Testis (tissue), 3 donors: ENCODE results near the gene PTPRN2. TPM values are rescaled to one million over a fixed set of nuclear protein-coding genes. Genes with fewer than 3 reads are reported as not detected.

ENCODE experiments used
- DNase-seq: peaks from one replicate; pipeline ENCODE4 v3.0.0-alpha.2; 2019
- H3K27ac ChIP-seq, 2 donors: fragments of 200-600 bp; sonication (generic); one replicate each; pipeline ENCODE4 v1.5.1; 2019
- H3K27me3 ChIP-seq: fragments of 200-600 bp; sonication (generic); one replicate; pipeline ENCODE4 v1.5.1; 2019
- H3K36me3 ChIP-seq: fragments of 200-600 bp; sonication (generic); one replicate; pipeline ENCODE4 v1.5.1; 2017; ENCODE audit warnings: low read depth; ENCODE audit errors: missing control alignments
- H3K4me1 ChIP-seq: fragments of 200-600 bp; sonication (generic); one replicate; pipeline ENCODE4 v1.5.1; 2019
- H3K4me3 ChIP-seq, 2 donors: fragments of 200-600 bp; sonication (generic); one replicate each; pipeline ENCODE4 v1.5.1; 2017 to 2019
- H3K9me3 ChIP-seq: fragments of 200-600 bp; sonication (generic); one replicate; pipeline ENCODE4 v1.5.1; 2017
- POLR2A ChIP-seq: fragments of 450-650 bp; IDR thresholded peaks from one replicate; pipeline ENCODE4 v1.6.1; 2017; ENCODE audit warnings: antibody characterized with exemption, mild to moderate bottlenecking, moderate library complexity
- WGBS, 2 donors: methylation state at CpG; one replicate each; pipeline ENCODE4 v1.1.5; 2018; 5-methylcytosine and 5-hydroxymethylcytosine counted together
- intact Hi-C: fragments of 100-400 bp; cut with DNase I; formaldehyde crosslinking; loops from one replicate; pipeline ENCODE4 v1.15.1; 2023; ENCODE audit warnings: low total_unique reads
- polyA plus RNA-seq: library from polyadenylated mRNA; stranded (reverse); fragments of 350-450 nt; fragmentation: Illumina TruSeq; extraction: RNeasy Lipid Tissue Mini Kit (QIAGEN cat#74804); gene quantifications from one replicate; pipeline ENCODE4 v1.2.3, GENCODE V29; 2014; ENCODE audit warnings: low read depth, low replicate concordance; ENCODE audit not compliant: insufficient read depth
- total RNA-seq, 2 donors: library from RNA; depleted of rRNA; stranded (reverse); fragments of >200 nt; gene quantifications; one replicate each; pipeline ENCODE4 v1.2.3, GENCODE V29; 2016
- TF ChIP-seq, protein P1 (sequence below), 3 experiments: fragments of 450-650 bp in 2 of 3; fragments of 200-600 bp in 1 of 3; sonication (generic) in 1 of 3; IDR thresholded peaks; one replicate each; pipeline ENCODE4 v1.5.1; 2016 to 2019; ENCODE audit warnings: antibody characterized with exemption in 3 of 3, mild to moderate bottlenecking in 2 of 3, moderate library complexity in 1 of 3

Gene PTPRN2
- total and polyA plus RNA-seq, 3 donors from 2014 or later: 9.3 to 10.8 (median 9.8) TPM

- Histone ChIP-seq H3K9me3 (no peaks in the 10 kb centered on the region), H3K4me1 (peaks cover 21% of the 10 kb centered on the region), H3K36me3 (no peaks in the 10 kb centered on the region), H3K27me3 (no peaks in the 10 kb centered on the region), H3K27ac (no peak overlapping the region), H3K4me3 (no peak overlapping the region)
- WGBS, 2 donors: 50 to 55% methylated on average over 13 of the region's 13 CpGs
- DNase-seq: no peak
- TF ChIP-seq, protein P1, sequence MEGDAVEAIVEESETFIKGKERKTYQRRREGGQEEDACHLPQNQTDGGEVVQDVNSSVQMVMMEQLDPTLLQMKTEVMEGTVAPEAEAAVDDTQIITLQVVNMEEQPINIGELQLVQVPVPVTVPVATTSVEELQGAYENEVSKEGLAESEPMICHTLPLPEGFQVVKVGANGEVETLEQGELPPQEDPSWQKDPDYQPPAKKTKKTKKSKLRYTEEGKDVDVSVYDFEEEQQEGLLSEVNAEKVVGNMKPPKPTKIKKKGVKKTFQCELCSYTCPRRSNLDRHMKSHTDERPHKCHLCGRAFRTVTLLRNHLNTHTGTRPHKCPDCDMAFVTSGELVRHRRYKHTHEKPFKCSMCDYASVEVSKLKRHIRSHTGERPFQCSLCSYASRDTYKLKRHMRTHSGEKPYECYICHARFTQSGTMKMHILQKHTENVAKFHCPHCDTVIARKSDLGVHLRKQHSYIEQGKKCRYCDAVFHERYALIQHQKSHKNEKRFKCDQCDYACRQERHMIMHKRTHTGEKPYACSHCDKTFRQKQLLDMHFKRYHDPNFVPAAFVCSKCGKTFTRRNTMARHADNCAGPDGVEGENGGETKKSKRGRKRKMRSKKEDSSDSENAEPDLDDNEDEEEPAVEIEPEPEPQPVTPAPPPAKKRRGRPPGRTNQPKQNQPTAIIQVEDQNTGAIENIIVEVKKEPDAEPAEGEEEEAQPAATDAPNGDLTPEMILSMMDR (IDR thresholded peaks at IDR 0.05): no peak
- TF ChIP-seq POLR2A: no peak
- intact Hi-C loops: no loop called here
These were observed 598.0 kb downstream of the PTPRN2 start for GRCh38 chr7:157989589-157989988.

DNA sequence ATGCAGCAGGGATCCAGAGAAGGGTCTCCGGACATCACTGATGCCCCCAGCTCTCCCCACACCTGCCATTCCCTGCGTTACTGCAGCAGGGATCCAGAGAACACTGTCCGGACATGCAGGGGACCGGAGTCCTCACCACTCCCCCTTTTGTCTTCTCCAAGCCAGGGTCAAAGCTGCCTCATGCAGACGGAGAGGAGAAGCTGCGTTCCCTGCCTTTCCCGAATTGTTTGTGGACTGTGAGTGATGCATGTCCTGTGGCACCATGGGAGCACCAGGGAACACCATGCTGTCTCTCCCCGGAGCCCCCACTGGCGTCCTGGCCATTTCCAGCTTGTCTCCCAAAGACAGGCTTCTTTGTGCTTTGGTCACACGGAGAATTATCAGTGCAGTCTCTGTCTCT is 599.7 kb downstream of the PTPRN2 start:
- no peaks in the 10 kb centered on the region for H3K27me3 ChIP-seq
- H3K9me3 ChIP-seq: no peaks in the 10 kb centered on the region
- H3K36me3 ChIP-seq: no peaks in the 10 kb centered on the region
- DNase-seq: no peak
- no peak overlapping the region for H3K27ac ChIP-seq
- peaks cover 25% of the 10 kb centered on the region for H3K4me1 ChIP-seq
- no peak overlapping the region for H3K4me3 ChIP-seq
- 70 to 72% methylated on average over 6 to 10 of the region's 10 CpGs for WGBS, 2 donors
- intact Hi-C loops: no loop called here
- TF ChIP-seq, protein P1 (IDR thresholded peaks at IDR 0.05): no peak
- TF ChIP-seq POLR2A: no peak

GRCh38 chr7:157986051-157986450 is 601.6 kb downstream of the PTPRN2 start:
- intact Hi-C loops: no loop called here
- Histone ChIP-seq H3K4me1 (peaks cover 23% of the 10 kb centered on the region), H3K9me3 (no peaks in the 10 kb centered on the region), H3K36me3 (no peaks in the 10 kb centered on the region), H3K27me3 (no peaks in the 10 kb centered on the region), H3K4me3 (no peak overlapping the region), H3K27ac (no peak overlapping the region)
- TF ChIP-seq POLR2A: no peak
- WGBS, 2 donors: 85 to 89% methylated on average over 11 to 12 of the region's 12 CpGs
- DNase-seq: no peak

DNA sequence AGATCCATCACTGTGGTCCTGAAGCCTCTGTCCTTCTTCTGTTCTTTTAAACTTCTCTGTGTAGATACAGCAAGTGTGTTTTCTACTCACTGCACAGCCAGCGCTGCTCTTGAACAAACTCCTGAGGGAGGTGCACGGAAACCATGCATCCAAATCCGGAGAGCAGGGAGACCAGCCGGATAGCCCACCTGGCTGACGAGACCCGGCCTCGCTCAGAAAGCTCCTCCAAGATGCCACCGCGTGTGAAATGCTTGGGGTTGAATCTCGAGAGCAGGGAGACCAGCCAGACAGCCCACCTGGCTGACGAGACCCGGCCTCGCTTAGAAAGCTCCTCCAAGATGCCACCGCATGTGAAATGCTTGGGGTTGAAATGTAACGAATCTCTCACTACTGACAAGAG is 602.0 kb downstream of the PTPRN2 start:
- no peaks in the 10 kb centered on the region for H3K36me3 ChIP-seq
- TF ChIP-seq POLR2A: no peak
- TF ChIP-seq, protein P1 (IDR thresholded peaks at IDR 0.05): no peak
- DNase-seq: no peak
- peaks cover 19% of the 10 kb centered on the region for H3K4me1 ChIP-seq
- H3K9me3 ChIP-seq: no peaks in the 10 kb centered on the region
- intact Hi-C loops: no loop called here
- no peak overlapping the region for H3K27ac ChIP-seq
- H3K4me3 ChIP-seq: no peak overlapping the region
- 90 to 95% methylated on average over 15 of the region's 15 CpGs for WGBS, 2 donors
- no peaks in the 10 kb centered on the region for H3K27me3 ChIP-seq

DNA sequence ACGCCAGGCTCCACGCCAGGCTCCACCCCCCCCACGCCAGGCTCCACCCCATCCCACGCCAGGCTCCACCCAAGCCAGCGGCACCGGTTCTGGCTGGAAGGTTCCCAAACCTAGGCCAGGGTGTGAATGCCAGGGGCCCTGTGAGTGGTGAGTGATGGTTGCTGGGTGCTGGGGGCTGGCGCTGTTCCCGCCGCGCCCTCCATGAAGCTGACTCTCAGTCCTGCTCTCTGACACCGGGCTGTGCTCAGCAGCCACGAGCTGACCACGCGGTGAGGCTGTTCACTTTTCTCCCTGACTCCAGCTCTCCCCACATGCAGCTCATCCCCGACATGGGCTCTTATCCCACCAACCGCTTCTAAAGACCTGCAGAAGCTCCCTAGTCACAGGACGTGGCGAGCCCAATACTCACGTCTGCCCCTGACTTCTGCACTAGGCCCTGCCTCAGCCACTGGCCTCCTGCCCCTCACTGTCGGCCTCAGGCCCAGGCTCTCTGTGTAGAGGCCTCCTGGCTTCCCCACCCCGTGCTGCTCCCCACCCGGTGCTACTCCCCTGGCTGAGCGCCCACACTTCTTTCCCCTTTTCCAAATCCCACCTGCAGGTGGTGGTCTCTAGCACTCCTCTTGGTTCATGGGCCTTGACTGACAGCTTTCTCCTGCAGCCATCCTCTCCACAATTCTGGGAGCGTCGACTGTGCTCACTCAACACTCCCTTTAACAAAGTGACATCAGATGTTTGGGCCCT is 603.0 kb downstream of the PTPRN2 start:
- WGBS, 2 donors: 64 to 77% methylated on average over 7 to 19 of the region's 25 CpGs
- Histone ChIP-seq H3K4me1 (peaks cover 11% of the 10 kb centered on the region), H3K9me3 (no peaks in the 10 kb centered on the region), H3K4me3 (no peak overlapping the region), H3K36me3 (no peaks in the 10 kb centered on the region), H3K27ac (no peak overlapping the region), H3K27me3 (no peaks in the 10 kb centered on the region)
- no peak for DNase-seq
- TF ChIP-seq, protein P1 (IDR thresholded peaks at IDR 0.05): no peak
- no peak for TF ChIP-seq POLR2A
- intact Hi-C loops: no loop called here
